Muscle layer of colon (tissue), 2 donors: ENCODE results near the gene AHRR.

Experiments used
- H3K27ac ChIP-seq: one replicate; pipeline ENCODE4 v1.7.0; 2013; ENCODE audit warnings: low read depth, mild to moderate bottlenecking, low read length, moderate library complexity
- H3K27me3 ChIP-seq, 2 donors: one replicate each; pipeline ENCODE4 v1.7.0; 2013; ENCODE audit warnings: low read length in 2 of 2, mild to moderate bottlenecking in 2 of 2; ENCODE audit not compliant: insufficient read depth in 2 of 2, control insufficient read depth in 1 of 2
- H3K36me3 ChIP-seq: one replicate; pipeline ENCODE4 v1.7.0; 2013; ENCODE audit warnings: mild to moderate bottlenecking, low read length; ENCODE audit not compliant: insufficient read depth
- H3K4me1 ChIP-seq: one replicate; pipeline ENCODE4 v1.7.0; 2013; ENCODE audit warnings: mild to moderate bottlenecking, low read length; ENCODE audit not compliant: insufficient read depth
- H3K4me3 ChIP-seq, 2 donors: one replicate each; pipeline ENCODE4 v1.7.0; 2013; ENCODE audit warnings: low read length in 2 of 2, low read depth in 1 of 2, mild to moderate bottlenecking in 1 of 2, moderate library complexity in 1 of 2
- H3K9ac ChIP-seq: one replicate; pipeline ENCODE4 v1.7.0; 2013; ENCODE audit warnings: low read length
- H3K9me3 ChIP-seq: one replicate; pipeline ENCODE4 v1.7.0; 2013; ENCODE audit warnings: mild to moderate bottlenecking, low read length
- donor health status: abdominal sarcoma.
- donor health status: Adenocarcinoma of cecum.

Gene AHRR

DNA sequence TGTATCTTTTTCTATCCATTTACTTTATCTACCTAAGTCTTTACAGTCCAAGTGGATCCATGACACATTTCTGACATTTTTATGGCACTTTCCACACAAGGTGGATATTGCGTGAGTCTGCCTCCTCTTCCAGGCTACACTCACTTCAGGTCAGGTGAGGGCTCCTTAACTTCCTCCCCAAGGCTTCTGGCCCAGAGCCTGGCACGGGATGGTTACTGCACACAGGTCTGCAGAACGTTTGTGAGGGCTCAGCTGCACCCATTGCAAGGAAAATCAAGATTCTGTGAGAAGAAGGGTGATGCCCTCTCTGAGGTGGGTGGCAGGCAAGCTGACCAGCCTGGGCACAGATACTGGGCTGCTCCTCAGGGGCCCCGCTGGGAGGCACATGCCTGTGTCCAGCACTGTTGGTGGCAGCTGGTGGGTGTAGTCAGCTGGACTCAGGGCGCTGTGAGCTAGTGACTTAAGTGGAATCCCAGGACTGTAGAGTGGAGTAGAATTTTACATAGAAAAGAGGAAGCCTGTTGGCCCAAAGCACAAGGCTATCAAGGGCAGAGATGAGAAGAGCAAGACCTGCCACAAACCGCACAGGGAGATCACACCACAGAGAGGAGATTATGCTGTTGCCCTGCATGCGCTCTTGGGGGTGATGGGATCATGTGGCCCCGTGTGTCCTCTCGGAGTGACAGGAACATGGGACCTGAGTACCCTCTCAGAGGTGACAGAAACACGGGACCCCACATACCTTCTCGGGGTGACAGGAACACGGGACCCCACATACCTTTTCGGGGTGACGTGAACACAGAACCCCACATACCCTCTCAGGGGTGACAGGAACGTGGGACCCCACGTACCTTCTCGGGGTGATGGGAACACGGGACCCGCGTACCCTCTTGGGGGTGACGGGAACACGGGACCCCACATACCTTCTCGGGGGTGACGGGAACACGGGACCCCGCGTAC is 21.3 kb downstream of the AHRR start:
- Histone ChIP-seq H3K4me1 (no peaks in the 10 kb centered on the region), H3K27me3 (peaks cover 0 to 11% of the 10 kb centered on the region in 2 donors), H3K27ac (no peak overlapping the region), H3K4me3 (no peak overlapping the region), H3K9me3 (no peaks in the 10 kb centered on the region), H3K36me3 (no peaks in the 10 kb centered on the region), H3K9ac (no peak overlapping the region)

DNA sequence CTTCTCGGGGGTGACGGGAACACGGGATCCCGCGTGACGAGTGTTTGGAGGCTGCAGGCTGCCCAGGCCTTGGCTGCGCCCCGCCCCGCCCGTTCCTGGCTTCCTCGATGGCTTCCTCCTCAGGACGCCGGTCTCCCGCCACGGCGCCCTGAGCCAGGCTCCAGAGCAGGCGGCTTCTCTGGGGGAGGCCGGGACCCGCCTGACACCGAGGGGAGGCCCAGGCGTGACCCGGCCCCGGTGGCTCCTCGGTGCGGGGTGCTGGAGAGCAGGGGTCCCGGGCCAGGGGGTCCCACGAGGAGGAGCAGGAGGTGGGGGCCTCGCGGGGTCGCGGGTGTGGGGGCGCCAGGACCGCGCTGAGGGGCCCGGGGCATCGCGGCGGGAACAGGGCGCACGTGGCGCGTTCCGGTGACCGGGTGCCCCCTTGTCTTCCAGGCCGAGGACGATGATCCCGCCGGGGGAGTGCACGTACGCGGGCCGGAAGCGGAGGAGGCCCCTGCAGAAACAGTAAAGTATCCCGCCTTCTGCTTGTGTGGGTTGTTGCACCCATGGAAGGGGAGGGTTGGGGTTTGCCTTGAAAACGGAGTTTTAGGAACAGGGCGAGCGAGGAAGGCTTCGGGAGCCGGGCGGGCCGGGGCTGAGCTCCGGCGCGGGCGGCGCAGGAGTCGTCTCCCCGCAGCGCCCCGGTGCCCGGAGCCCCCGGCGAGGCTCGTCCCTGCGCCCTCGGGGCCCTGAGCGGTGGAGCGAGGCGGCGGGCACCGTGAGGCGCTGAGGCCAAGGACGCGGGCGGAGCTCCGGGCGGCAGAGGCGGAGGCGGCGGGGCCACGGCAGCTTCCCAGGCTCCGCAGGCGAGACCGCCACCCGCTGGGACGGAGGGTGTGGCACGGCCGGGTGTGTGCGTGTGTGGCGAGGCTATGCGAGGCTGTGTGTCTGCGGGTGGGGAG is 22.2 kb downstream of the AHRR start:
- Histone ChIP-seq H3K27me3 (peaks cover 0 to 14% of the 10 kb centered on the region in 2 donors), H3K4me3 (peak overlapping the region; percentile 13 to 18), H3K36me3 (no peaks in the 10 kb centered on the region), H3K9ac (no peak overlapping the region), H3K9me3 (no peaks in the 10 kb centered on the region), H3K27ac (no peak overlapping the region), H3K4me1 (no peaks in the 10 kb centered on the region)

DNA sequence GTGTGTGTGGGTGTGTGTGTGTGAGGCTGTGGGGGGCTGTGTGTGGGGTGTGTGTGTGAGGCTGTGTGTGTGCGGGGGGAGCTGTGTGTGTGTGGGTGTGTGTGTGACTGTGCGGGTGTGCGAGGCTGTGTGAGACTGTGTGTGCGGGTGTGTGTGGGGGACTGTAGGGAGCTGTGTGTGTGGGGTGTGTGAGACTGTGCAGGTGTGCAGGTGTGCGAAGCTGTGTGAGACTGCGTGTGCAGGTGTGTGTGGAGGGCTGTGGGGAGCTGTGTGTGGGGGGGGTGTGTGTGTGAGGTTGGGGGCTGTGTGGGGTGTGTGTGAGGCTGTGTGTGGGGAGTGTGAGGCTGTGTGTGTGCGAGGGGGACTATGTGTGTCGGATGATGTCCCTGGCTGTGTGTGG is 23.2 kb downstream of the AHRR start:
- Histone ChIP-seq H3K36me3 (no peaks in the 10 kb centered on the region), H3K9me3 (no peaks in the 10 kb centered on the region), H3K9ac (no peak overlapping the region), H3K27me3 (peaks cover 0 to 14% of the 10 kb centered on the region in 2 donors), H3K27ac (no peak overlapping the region), H3K4me1 (no peaks in the 10 kb centered on the region), H3K4me3 (no peak overlapping the region)

DNA sequence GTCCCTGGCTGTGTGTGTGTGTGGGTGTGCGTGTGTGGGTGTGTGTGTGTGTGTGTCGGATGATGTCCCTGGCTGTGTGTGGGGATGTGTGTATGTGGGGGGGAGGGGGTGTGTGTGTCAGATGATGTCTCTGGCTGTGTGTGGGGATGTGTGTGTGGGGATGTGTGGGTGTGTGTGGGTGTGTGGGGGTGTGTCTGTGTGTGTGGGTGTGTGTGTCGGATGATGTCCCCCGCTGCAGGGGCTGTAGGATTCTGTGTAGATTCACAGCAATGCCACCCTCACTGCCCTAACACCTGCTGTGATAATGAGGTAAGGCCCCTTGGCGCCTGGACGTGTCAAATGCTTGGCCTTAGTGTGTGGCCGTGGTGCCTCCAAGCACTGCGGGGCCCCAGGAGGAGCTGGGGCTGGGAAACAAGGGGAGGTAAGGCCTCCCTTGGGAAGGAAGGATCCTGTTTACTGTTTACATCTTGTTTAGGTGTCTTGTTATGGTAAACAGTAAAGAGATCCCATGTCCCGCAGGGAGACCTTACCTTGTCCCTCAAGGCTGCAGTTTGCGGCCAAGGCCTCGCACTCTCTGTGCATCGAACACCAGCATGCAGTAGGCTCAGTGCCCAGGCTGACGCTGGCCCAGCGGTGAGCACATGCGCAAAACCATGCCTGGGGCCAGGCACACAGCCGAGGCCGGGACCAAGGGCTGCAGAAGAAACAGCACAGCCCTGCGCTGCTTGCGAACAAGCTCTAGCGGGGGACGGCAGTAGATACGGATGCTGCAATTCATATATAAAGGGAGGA is 24.1 kb downstream of the AHRR start:
- Histone ChIP-seq H3K4me3 (no peak overlapping the region), H3K4me1 (no peaks in the 10 kb centered on the region), H3K9ac (no peak overlapping the region), H3K36me3 (no peaks in the 10 kb centered on the region), H3K27ac (no peak overlapping the region), H3K27me3 (peaks cover 0 to 14% of the 10 kb centered on the region in 2 donors), H3K9me3 (no peaks in the 10 kb centered on the region)

DNA sequence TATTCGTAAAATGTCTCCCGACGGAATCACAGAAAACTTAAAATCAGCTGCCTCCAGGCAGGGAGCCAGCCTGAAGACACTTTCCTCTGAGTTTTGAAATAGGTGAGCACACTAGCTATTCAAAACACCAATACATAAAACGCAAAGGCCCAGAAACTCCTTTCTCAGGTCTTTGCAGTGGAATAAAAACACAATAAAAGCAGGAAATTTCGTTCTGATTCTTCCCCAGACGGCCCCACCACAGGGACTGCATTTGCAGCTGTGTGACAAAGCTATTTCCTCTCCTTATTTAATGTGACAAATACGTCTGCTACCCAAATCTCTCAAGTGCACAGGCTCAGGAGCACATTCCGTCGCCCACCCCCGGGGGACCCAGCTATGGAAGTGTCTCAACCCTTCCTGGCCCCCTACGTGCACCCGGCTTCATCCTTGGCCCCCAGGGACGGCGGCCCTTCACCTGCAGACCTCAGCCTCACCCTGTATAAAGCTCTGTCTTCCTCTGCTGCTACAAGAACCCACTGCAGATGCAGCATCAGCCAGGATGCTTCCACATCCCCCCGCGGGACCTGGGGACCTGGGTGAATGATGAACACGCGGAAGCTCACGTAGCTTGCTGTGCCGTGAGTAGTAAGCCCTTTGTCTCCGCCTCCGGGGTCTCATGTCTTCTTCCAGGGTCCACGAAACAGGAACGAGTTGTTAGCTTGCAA is 24.9 kb downstream of the AHRR start:
- Histone ChIP-seq H3K9me3 (no peaks in the 10 kb centered on the region), H3K27ac (no peak overlapping the region), H3K9ac (no peak overlapping the region), H3K4me1 (no peaks in the 10 kb centered on the region), H3K4me3 (no peak overlapping the region), H3K36me3 (no peaks in the 10 kb centered on the region), H3K27me3 (peaks cover 0 to 14% of the 10 kb centered on the region in 2 donors)

DNA sequence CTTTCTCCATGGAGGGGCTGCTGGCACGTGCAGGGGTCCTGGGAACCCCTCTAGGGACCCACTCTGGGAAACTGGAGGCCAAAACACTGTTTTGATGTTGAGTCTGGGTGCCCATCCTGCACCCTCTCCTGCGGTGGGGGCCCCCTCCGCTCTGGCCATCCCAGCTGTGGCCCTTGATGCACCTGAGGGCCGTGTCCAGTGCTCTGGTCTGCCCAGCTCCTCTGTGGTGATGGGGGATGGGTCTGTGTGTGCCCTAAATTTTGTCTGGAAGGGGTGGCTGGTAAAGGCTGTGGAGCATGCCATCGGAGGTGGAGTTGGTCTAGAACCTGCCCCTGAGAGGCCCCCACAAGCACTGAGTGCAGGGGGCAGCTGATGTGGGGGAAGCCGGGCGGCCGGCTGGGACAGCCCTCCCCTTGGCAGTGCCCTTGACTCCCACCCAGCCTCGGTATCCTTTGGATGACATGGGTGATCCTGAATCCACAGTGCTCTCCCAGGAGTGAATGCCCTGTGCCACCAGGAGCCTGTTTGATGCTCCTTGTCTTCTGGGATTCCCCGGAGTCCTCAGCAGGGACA is 26.3 kb downstream of the AHRR start:
- no peaks in the 10 kb centered on the region for H3K36me3 ChIP-seq
- H3K27me3 ChIP-seq = peaks cover 0 to 14% of the 10 kb centered on the region in 2 donors
- H3K4me1 ChIP-seq = no peaks in the 10 kb centered on the region
- H3K27ac ChIP-seq = no peak overlapping the region
- H3K9me3 ChIP-seq = no peaks in the 10 kb centered on the region
- no peak overlapping the region for H3K9ac ChIP-seq
- no peak overlapping the region for H3K4me3 ChIP-seq

DNA sequence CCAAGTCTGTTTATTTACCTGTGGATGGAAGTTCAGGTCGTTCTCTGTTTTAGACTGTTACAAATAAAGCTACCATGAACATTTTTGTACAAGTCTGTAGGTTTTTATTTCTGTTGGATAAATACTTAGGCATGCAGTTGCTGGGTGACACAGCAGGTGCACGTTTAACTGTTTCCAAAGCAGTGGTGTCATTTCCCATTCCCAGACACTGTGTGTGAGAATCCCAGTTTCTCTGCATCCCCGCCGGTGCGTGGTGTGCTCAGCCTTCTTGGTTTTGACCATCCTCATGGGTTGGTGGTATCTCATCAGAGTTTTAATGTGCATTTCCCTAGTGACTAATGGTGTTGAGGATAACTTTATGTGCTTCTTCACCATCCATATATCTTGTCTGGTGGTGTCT is 27.2 kb downstream of the AHRR start:
- Histone ChIP-seq H3K9me3 (no peaks in the 10 kb centered on the region), H3K27ac (no peak overlapping the region), H3K9ac (no peak overlapping the region), H3K36me3 (no peaks in the 10 kb centered on the region), H3K4me1 (no peaks in the 10 kb centered on the region), H3K27me3 (peaks cover 0 to 7% of the 10 kb centered on the region in 2 donors), H3K4me3 (no peak overlapping the region)

DNA sequence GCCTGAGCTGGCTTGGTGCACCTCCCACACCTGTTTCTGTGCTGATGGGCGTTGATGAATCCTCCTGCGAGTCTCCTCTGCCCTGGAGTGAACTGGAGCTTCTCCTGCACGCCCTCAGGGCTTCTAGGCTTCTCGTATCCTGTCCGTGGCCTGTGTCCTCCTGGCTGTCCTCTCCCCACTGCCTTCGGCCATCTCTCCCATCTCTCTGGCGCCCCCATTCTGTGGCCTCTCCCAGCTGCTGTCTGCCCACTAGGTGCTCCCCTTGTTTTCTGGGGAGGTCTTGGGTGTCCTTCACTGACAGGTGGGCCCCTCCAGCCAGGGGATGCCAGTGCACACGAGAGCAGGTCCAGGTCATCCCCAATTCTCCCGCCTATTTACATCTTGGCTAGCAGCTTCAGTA is 28.8 kb downstream of the AHRR start:
- Histone ChIP-seq H3K36me3 (no peaks in the 10 kb centered on the region), H3K27me3 (peaks cover 0 to 7% of the 10 kb centered on the region in 2 donors), H3K27ac (no peak overlapping the region), H3K4me3 (no peak overlapping the region), H3K9ac (no peak overlapping the region), H3K9me3 (no peaks in the 10 kb centered on the region), H3K4me1 (no peaks in the 10 kb centered on the region)

DNA sequence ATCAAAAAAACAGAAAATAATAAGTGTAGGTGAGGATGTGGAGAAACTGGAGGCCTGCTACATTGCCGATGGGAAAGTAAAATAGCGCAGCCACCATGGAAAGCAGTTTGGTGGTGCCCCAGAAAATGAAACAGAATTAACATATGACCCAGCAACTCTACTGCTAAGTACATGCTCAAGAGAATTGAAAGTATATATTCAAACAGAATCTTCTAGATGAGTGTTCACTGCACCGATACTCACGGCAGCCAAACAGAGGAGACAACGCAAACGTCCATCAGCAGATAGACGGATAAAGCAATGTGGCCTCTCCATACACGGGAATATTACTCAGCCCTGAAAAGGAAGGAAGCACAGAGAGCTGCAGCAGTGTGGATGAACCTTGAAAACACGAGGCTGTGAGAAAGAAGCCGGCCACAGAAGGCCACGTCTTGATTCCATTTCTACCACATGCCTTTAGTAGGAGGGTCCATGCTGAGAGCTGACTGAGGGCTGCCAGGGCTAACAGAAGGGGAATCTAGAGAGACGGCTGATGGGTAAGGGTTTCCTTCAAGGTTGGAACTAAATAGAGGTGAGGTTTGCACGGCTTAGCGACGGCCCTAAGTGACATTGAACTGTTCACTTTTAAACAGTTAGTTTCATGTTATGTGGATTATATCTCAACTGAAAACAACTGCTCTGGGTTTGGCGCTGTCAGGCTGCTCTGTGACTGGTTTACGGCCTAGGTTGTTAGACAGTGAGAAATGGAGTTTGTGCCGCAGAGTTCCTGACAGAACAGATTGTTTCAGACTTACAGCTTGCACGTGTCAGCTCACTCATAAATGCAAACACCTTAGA is 29.8 kb downstream of the AHRR start:
- no peak overlapping the region for H3K27ac ChIP-seq

DNA sequence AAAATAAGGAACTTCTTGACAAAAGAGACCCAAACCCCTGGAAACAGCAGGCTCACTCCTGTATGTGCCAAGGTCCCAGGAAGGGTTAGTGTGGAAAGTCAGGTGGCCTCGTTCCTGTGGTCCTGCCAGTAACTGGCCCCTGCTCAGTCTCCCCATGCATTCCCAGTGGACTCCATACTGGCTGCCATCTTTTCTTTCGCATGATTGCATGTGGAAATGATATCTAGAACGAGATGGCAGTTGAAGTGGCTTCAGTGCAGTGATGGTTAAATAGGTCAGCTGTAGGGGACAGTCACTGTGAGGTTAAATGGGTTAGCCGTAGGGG is 30.4 kb downstream of the AHRR start:
- H3K9me3 ChIP-seq = no peaks in the 10 kb centered on the region
- H3K27me3 ChIP-seq = peaks cover 0 to 7% of the 10 kb centered on the region in 2 donors
- H3K4me1 ChIP-seq = no peaks in the 10 kb centered on the region
- no peaks in the 10 kb centered on the region for H3K36me3 ChIP-seq
- H3K4me3 ChIP-seq = no peak overlapping the region
- H3K9ac ChIP-seq = no peak overlapping the region
- H3K27ac ChIP-seq = no peak overlapping the region

More for the DNA sequence above, 29.8 kb downstream of the AHRR start:
- Histone ChIP-seq H3K9me3 (no peaks in the 10 kb centered on the region), H3K4me3 (no peak overlapping the region), H3K9ac (no peak overlapping the region), H3K27me3 (peaks cover 0 to 7% of the 10 kb centered on the region in 2 donors), H3K4me1 (no peaks in the 10 kb centered on the region), H3K36me3 (no peaks in the 10 kb centered on the region)
